GM23338 (cell line): Measurements from ENCODE around the gene OSBPL6. TPM values are rescaled to one million over a fixed set of nuclear protein-coding genes. Genes with fewer than 3 reads are reported as not detected.

Experiments
- ATAC-seq: fragments of 200-7000 bp; cut with Tn5 transposase; 3 replicates; pipeline ENCODE4 v1.9.1; 2020
- DNase-seq: peaks from one replicate; pipeline ENCODE4 v3.0.0-alpha.2; 2015; ENCODE audit warnings: low spot score
- H2AFZ ChIP-seq: fragments of 200-600 bp; sonication (generic); 2 replicates; pipeline ENCODE4 v1.8.0; 2016; ENCODE audit warnings: antibody characterized with exemption, mild to moderate bottlenecking, moderate library complexity
- H3F3A ChIP-seq: fragments of 200-600 bp; sonication (generic); replicated peaks from 2 replicates; pipeline ENCODE4 v1.8.0; 2017; ENCODE audit warnings: antibody characterized with exemption, mixed run types, low read depth
- H3K27ac ChIP-seq: fragments of 200-600 bp; sonication (generic); 2 replicates; pipeline ENCODE4 v1.6.1; 2016; ENCODE audit warnings: low read depth
- H3K27me3 ChIP-seq: fragments of 200-600 bp; sonication (generic); 2 replicates; pipeline ENCODE4 v1.8.0; 2016; ENCODE audit warnings: mild to moderate bottlenecking, mixed run types, moderate library complexity; ENCODE audit not compliant: insufficient read depth
- H3K36me3 ChIP-seq: fragments of 200-600 bp; sonication (generic); 2 replicates; pipeline ENCODE4 v1.8.0; 2016; ENCODE audit warnings: mild to moderate bottlenecking; ENCODE audit not compliant: insufficient read depth
- H3K4me1 ChIP-seq: fragments of 200-600 bp; sonication (generic); 2 replicates; pipeline ENCODE4 v1.8.0; 2016; ENCODE audit warnings: mild to moderate bottlenecking, moderate library complexity; ENCODE audit not compliant: insufficient read depth
- H3K4me2 ChIP-seq: fragments of 200-600 bp; sonication (generic); 2 replicates; pipeline ENCODE4 v1.7.1; 2017; ENCODE audit warnings: mixed run types
- H3K4me3 ChIP-seq: fragments of 200-600 bp; sonication (generic); 2 replicates; pipeline ENCODE4 v1.6.1; 2016; ENCODE audit warnings: mixed run types
- H3K79me2 ChIP-seq: fragments of 200-600 bp; sonication (generic); replicated peaks from 2 replicates; pipeline ENCODE4 v1.8.0; 2017; ENCODE audit warnings: mild to moderate bottlenecking; ENCODE audit not compliant: insufficient read depth
- H3K9me2 ChIP-seq: fragments of 200-600 bp; sonication (generic); 2 replicates; pipeline ENCODE4 v1.8.0; 2017; ENCODE audit not compliant: insufficient read depth
- H4K20me1 ChIP-seq: fragments of 200-600 bp; sonication (generic); replicated peaks from 2 replicates; pipeline ENCODE4 v1.8.0; 2017; ENCODE audit warnings: mild to moderate bottlenecking; ENCODE audit not compliant: insufficient read depth
- H3K27ac Mint-ChIP-seq: 2 replicates; pipeline ENCODE4 v1.8.0; 2020; ENCODE audit warnings: inconsistent platforms, mild to moderate bottlenecking, moderate library complexity, mixed read lengths
- H3K27me3 Mint-ChIP-seq: 3 replicates; pipeline ENCODE4 v1.8.0; 2022; ENCODE audit warnings: low read depth, mild to moderate bottlenecking, moderate library complexity, mixed read lengths, inconsistent platforms; ENCODE audit not compliant: insufficient read depth, poor library complexity
- H3K36me3 Mint-ChIP-seq: 3 replicates; pipeline ENCODE4 v1.8.0; 2021; ENCODE audit warnings: low read depth, mild to moderate bottlenecking, inconsistent platforms, moderate library complexity, mixed read lengths
- H3K4me1 Mint-ChIP-seq: 3 replicates; pipeline ENCODE4 v1.8.0; 2020; ENCODE audit warnings: mild to moderate bottlenecking, inconsistent platforms, mixed read lengths
- H3K4me3 Mint-ChIP-seq: 3 replicates; pipeline ENCODE4 v1.8.0; 2021; ENCODE audit warnings: moderate library complexity, mild to moderate bottlenecking, inconsistent platforms, mixed read lengths
- H3K9me3 Mint-ChIP-seq: 3 replicates; pipeline ENCODE4 v1.8.0; 2020; ENCODE audit warnings: moderate library complexity, mild to moderate bottlenecking, inconsistent platforms, mixed read lengths
- CTCF ChIP-seq, 2 experiments: fragments of 200-600 bp in 1 of 2; sonication (generic) in 1 of 2; conservative IDR thresholded peaks; 2 replicates each; pipeline versions ENCODE4 v1.5.1 to v1.6.1; 2016 to 2017; ENCODE audit warnings: antibody characterized with exemption in 2 of 2, low read depth in 2 of 2, mild to moderate bottlenecking in 2 of 2, moderate library complexity in 1 of 2
- EZH2 ChIP-seq: fragments of 200-600 bp; sonication (generic); IDR thresholded peaks from one replicate; pipeline ENCODE4 v1.8.0; 2017; ENCODE audit warnings: antibody characterized with exemption, mild to moderate bottlenecking, low read depth; ENCODE audit not compliant: unreplicated experiment
- EZH2phosphoT487 ChIP-seq: fragments of 200-600 bp; sonication (generic); IDR thresholded peaks from one replicate; pipeline ENCODE4 v1.8.1; 2018; ENCODE audit warnings: antibody characterized with exemption; ENCODE audit not compliant: unreplicated experiment
- NANOG ChIP-seq: IDR thresholded peaks from 2 replicates; pipeline ENCODE4 v1.6.1; 2016; ENCODE audit warnings: antibody characterized with exemption, borderline replicate concordance
- REST ChIP-seq: IDR thresholded peaks from one replicate; pipeline ENCODE4 v1.6.1; 2018; ENCODE audit warnings: antibody characterized with exemption; ENCODE audit not compliant: unreplicated experiment
- ZNF331 ChIP-seq: fragments of 250-450 bp; sonication (Bioruptor Pico); IDR thresholded peaks from 2 replicates; pipeline ENCODE4 v1.5.0; 2020; ENCODE audit warnings: low read depth, mild to moderate bottlenecking, moderate library complexity
- polyA plus RNA-seq: library from polyadenylated mRNA; unstranded; fragments of >200 nt; fragmentation: Nextera tagmentation; extraction: Ambion mirVana; gene quantifications from 2 replicates; pipeline ENCODE4 v1.2.1, GENCODE V29; 2016
- total RNA-seq: library from RNA; depleted of rRNA; stranded (reverse); fragments of >200 nt; shearing (Covaris generic); gene quantifications from 2 replicates; pipeline ENCODE4 v1.2.3, GENCODE V29; 2014

OSBPL6 gene
- total and polyA plus RNA-seq, 2 experiments from 2014 or later: 6.0 to 8.5 TPM

- TF ChIP-seq CTCF (conservative IDR thresholded peaks at IDR 0.05; ENCODE audit: low read depth in 2 of 2) (no peak), NANOG (no peak), REST (no peak)
Measured at GRCh38 chr2:178428396-178428806, 234.1 kb downstream of the OSBPL6 start (continued).

GRCh38 chr2:178429336-178429735 is 235.0 kb downstream of the OSBPL6 start:
- no peak for ATAC-seq
- Histone ChIP-seq H2AFZ (no peak overlapping the region), H3K27ac (no peak overlapping the region), H3K36me3 (peaks cover 29% of the 10 kb centered on the region; the same call in 1 of the 2 replicates), H3K9me2 (no peaks in the 10 kb centered on the region), H3F3A (no peaks in the 10 kb centered on the region), H3K4me3 (no peak overlapping the region), H3K4me2 (no peak overlapping the region), H3K79me2 (no peaks in the 10 kb centered on the region; the same call in 1 of the 2 replicates), H3K27me3 (no peaks in the 10 kb centered on the region), H3K4me1 (no peaks in the 10 kb centered on the region), H4K20me1 (no peaks in the 10 kb centered on the region; the same call in none of the 2 replicates)
- H3K4me3 Mint-ChIP-seq: no peak overlapping the region
- H3K27ac Mint-ChIP-seq: no peak overlapping the region
- H3K27me3 Mint-ChIP-seq: no peaks in the 10 kb centered on the region
- TF ChIP-seq EZH2phosphoT487: no peak
- no peak for TF ChIP-seq EZH2
- no peak for TF ChIP-seq CTCF (conservative IDR thresholded peaks at IDR 0.05; ENCODE audit: low read depth in 2 of 2)
- no peak for TF ChIP-seq ZNF331
- peaks cover 64% of the 10 kb centered on the region for H3K36me3 Mint-ChIP-seq
- peaks cover 7% of the 10 kb centered on the region; the same call in 1 of the 3 replicates for H3K9me3 Mint-ChIP-seq
- DNase-seq: no peak
- no peaks in the 10 kb centered on the region for H3K4me1 Mint-ChIP-seq
